ENCODE results near the gene CHMP4A.

- TF ChIP-seq FOXP4 (CRISPR knock-in tag; IDR thresholded peaks at IDR 0.05) (no peak), USF1 (CRISPR knock-in tag; IDR thresholded peaks at IDR 0.05) (no peak; the same call in 1 of the 2 replicates), CTCF (IDR thresholded peaks at IDR 0.05) (no peak), ELF4 (CRISPR knock-in tag; IDR thresholded peaks at IDR 0.05; ENCODE audit: low read depth) (no peak), MLX (CRISPR knock-in tag; IDR thresholded peaks at IDR 0.05) (no peak), ZNF416 (CRISPR knock-in tag; IDR thresholded peaks at IDR 0.05) (no peak), SMAD4 (CRISPR knock-in tag; IDR thresholded peaks at IDR 0.05) (no peak), ATF2 (CRISPR knock-in tag; IDR thresholded peaks at IDR 0.05; ENCODE audit: borderline replicate concordance, low read depth) (no peak), TEAD4 (CRISPR knock-in tag; IDR thresholded peaks at IDR 0.05) (no peak), SOX15 (CRISPR knock-in tag; IDR thresholded peaks at IDR 0.05) (no peak), GABPB1 (CRISPR knock-in tag; IDR thresholded peaks at IDR 0.05) (no peak)
These were observed 28.6 kb upstream of the CHMP4A start for GRCh38 chr14:24241829-24242443.
